ENCODE results near the gene GUCY1A1. TPM values are rescaled to one million over a fixed set of nuclear protein-coding genes. Genes with fewer than 3 reads are reported as not detected.

The GUCY1A1 gene
- total RNA-seq, 2 donors from 2014 or later: 7.6 to 20.0 TPM

GRCh38 chr4:155657985-155658680 lies 8.5 kb upstream of the GUCY1A1 start:
- TF ChIP-seq CTCF (IDR thresholded peaks at IDR 0.05) (no peak), POLR2A (IDR thresholded peaks at IDR 0.05) (no peak)
- 19 to 28% methylated on average over 1 of the region's 1 CpG for WGBS, 2 donors

GRCh38 chr4:155658681-155659064 lies 8.0 kb upstream of the GUCY1A1 start:
- no peak for TF ChIP-seq POLR2A (IDR thresholded peaks at IDR 0.05)
- TF ChIP-seq CTCF (IDR thresholded peaks at IDR 0.05): no peak
- H3K9me3 ChIP-seq: no peaks in the 10 kb centered on the region

More at GRCh38 chr4:155657985-155658680, 8.5 kb upstream of the GUCY1A1 start:
- H3K4me1 ChIP-seq: no peaks in the 10 kb centered on the region
- H3K9me3 ChIP-seq: no peaks in the 10 kb centered on the region
- H3K27me3 ChIP-seq: no peaks in the 10 kb centered on the region
- no peak overlapping the region for H3K4me3 ChIP-seq
- no peak for ATAC-seq
- H3K27ac ChIP-seq: no peak overlapping the region
- no peak for DNase-seq
- no peaks in the 10 kb centered on the region for H3K36me3 ChIP-seq (replicated peaks in 1 of 2; ENCODE audit: insufficient read depth in 1 of 2, low read depth in 2 of 2)
- intact Hi-C loops (cut with DNase I): no loop called here

GRCh38 chr4:155659176-155659575 lies 7.5 kb upstream of the GUCY1A1 start:
- H3K27me3 ChIP-seq: no peaks in the 10 kb centered on the region
- no peaks in the 10 kb centered on the region for H3K9me3 ChIP-seq
- H3K4me1 ChIP-seq: no peaks in the 10 kb centered on the region
- no peak overlapping the region for H3K27ac ChIP-seq
- DNase-seq (no peak), ATAC-seq (no peak)
- no peaks in the 10 kb centered on the region for H3K36me3 ChIP-seq (replicated peaks in 1 of 2; ENCODE audit: insufficient read depth in 1 of 2, low read depth in 2 of 2)
- 78 to 79% methylated on average over 1 of the region's 1 CpG for WGBS, 2 donors
- TF ChIP-seq CTCF (IDR thresholded peaks at IDR 0.05) (no peak), POLR2A (IDR thresholded peaks at IDR 0.05) (no peak)
- intact Hi-C loops (cut with DNase I): no loop called here
- no peak overlapping the region for H3K4me3 ChIP-seq

More at GRCh38 chr4:155658681-155659064, 8.0 kb upstream of the GUCY1A1 start:
- DNase-seq: no peak
- intact Hi-C loops (cut with DNase I): no loop called here
- no peak overlapping the region for H3K4me3 ChIP-seq
- no peaks in the 10 kb centered on the region for H3K27me3 ChIP-seq
- H3K27ac ChIP-seq: no peak overlapping the region
- 88 to 91% methylated on average over 1 of the region's 1 CpG for WGBS, 2 donors
- no peak for ATAC-seq
- no peaks in the 10 kb centered on the region for H3K4me1 ChIP-seq
- no peaks in the 10 kb centered on the region for H3K36me3 ChIP-seq (replicated peaks in 1 of 2; ENCODE audit: insufficient read depth in 1 of 2, low read depth in 2 of 2)

- ATAC-seq (no peak), DNase-seq (no peak)
- Histone ChIP-seq H3K9me3 (no peaks in the 10 kb centered on the region), H3K27ac (no peak overlapping the region), H3K27me3 (no peaks in the 10 kb centered on the region), H3K36me3 (replicated peaks in 1 of 2; ENCODE audit: insufficient read depth in 1 of 2, low read depth in 2 of 2) (no peaks in the 10 kb centered on the region), H3K4me1 (no peaks in the 10 kb centered on the region), H3K4me3 (no peak overlapping the region)
- 52 to 63% methylated on average over 2 of the region's 2 CpGs for WGBS, 2 donors
- intact Hi-C loops (cut with DNase I): no loop called here
- TF ChIP-seq POLR2A (IDR thresholded peaks at IDR 0.05): no peak
- TF ChIP-seq CTCF (IDR thresholded peaks at IDR 0.05): no peak
Observed at GRCh38 chr4:155660436-155660835, 6.2 kb upstream of the GUCY1A1 start.

GRCh38 chr4:155665054-155665453 lies 1.6 kb upstream of the GUCY1A1 start:
- DNase-seq (no peak), ATAC-seq (no peak)
- TF ChIP-seq CTCF (IDR thresholded peaks at IDR 0.05) (no peak), POLR2A (IDR thresholded peaks at IDR 0.05) (no peak)
- Histone ChIP-seq H3K36me3 (replicated peaks in 1 of 2; ENCODE audit: insufficient read depth in 1 of 2, low read depth in 2 of 2) (no peaks in the 10 kb centered on the region), H3K4me1 (peaks cover 5% of the 10 kb centered on the region), H3K4me3 (no peak overlapping the region), H3K27ac (peak overlapping the region in 2 of 4 donors; percentile 74 to 89), H3K9me3 (no peaks in the 10 kb centered on the region), H3K27me3 (no peaks in the 10 kb centered on the region)
- WGBS, 2 donors: 73 to 75% methylated on average over 2 of the region's 2 CpGs
- intact Hi-C loops (cut with DNase I): no loop called here
